Endothelial cell of umbilical vein (primary cell): ENCODE results near the gene DAAM1.

Experiments
- MYC ChIP-seq: IDR thresholded peaks from one replicate; pipeline ENCODE4 v1.6.1; 2011; ENCODE audit warnings: mild to moderate bottlenecking, low read depth, low read length
- TF ChIP-seq, protein P1 (sequence below), 2 donors: IDR thresholded peaks; 1 replicate in 1 of 2; 2 replicates in 1 of 2; pipeline ENCODE4 v1.5.1; 2011; ENCODE audit warnings: low read length in 2 of 2, mild to moderate bottlenecking in 2 of 2, moderate library complexity in 2 of 2, control low read depth in 1 of 2, inconsistent platforms in 1 of 2, low read depth in 1 of 2; ENCODE audit not compliant: insufficient read depth in 1 of 2; ENCODE audit errors: extremely low read depth in 1 of 2

DNA sequence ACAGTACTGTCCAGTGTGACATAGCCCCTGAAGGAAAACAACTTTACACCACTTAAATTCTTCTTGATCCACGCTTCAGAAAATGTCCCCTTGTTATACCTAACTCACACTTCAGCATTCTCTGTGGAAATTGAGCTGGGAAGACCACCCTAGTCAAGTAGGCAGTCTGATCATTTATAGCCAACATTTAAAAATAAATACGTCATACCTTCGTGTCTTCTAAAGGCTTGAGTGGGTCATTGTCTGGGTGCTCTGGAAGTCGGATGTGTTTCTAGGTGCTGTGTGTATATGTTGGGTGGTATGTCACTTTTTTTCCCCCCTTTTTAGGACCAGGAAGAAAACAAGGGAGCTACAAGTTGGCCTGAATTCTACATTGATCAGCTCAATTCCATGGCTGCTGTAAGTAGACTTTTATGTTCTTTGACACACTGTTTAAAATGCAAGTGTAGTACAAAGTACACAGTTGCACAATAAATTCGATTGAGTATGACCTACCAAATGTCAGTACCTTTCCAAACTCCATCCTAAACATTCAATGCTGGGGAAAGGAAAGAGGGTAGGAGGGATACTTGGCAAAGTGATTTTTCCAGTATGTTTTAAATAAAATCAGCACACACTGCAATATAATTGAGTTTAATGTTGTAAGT, 126.6 kb downstream of the DAAM1 start:
- no peak for TF ChIP-seq MYC
- TF ChIP-seq, protein P1, sequence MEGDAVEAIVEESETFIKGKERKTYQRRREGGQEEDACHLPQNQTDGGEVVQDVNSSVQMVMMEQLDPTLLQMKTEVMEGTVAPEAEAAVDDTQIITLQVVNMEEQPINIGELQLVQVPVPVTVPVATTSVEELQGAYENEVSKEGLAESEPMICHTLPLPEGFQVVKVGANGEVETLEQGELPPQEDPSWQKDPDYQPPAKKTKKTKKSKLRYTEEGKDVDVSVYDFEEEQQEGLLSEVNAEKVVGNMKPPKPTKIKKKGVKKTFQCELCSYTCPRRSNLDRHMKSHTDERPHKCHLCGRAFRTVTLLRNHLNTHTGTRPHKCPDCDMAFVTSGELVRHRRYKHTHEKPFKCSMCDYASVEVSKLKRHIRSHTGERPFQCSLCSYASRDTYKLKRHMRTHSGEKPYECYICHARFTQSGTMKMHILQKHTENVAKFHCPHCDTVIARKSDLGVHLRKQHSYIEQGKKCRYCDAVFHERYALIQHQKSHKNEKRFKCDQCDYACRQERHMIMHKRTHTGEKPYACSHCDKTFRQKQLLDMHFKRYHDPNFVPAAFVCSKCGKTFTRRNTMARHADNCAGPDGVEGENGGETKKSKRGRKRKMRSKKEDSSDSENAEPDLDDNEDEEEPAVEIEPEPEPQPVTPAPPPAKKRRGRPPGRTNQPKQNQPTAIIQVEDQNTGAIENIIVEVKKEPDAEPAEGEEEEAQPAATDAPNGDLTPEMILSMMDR (IDR thresholded peaks at IDR 0.05; ENCODE audit: extremely low read depth in 1 of 2, insufficient read depth in 1 of 2, low read depth in 1 of 2, low read length in 2 of 2), result no peak
